GM12874 (cell line): ENCODE results near the gene DNAI1.

Experiments
- TF ChIP-seq, protein P1 (sequence below): IDR thresholded peaks from 2 replicates; pipeline ENCODE4 v1.5.1; 2011; ENCODE audit warnings: low read depth, mild to moderate bottlenecking, control low read depth, low read length, moderate library complexity; ENCODE audit not compliant: insufficient read depth

Gene DNAI1

DNA sequence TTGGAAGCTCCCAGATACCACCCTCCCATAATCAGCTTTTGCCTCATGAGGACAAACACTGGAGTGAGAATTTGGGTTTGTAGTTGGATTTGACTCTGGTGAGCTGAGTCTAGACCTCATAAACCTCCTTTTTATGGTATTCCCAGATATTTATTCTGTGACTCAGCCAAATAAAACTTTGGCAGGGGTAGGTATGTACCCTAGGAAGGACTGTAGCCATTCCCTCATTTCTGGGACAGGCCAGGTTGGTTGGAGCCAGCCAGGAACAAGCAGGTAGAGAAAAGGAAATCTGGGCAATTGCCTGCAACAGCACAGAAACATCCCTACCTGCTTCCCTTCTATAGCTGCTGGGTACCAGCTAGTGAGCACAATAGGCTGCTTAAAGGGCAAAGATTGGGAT is 44.8 kb downstream of the DNAI1 start:
- TF ChIP-seq, protein P1, sequence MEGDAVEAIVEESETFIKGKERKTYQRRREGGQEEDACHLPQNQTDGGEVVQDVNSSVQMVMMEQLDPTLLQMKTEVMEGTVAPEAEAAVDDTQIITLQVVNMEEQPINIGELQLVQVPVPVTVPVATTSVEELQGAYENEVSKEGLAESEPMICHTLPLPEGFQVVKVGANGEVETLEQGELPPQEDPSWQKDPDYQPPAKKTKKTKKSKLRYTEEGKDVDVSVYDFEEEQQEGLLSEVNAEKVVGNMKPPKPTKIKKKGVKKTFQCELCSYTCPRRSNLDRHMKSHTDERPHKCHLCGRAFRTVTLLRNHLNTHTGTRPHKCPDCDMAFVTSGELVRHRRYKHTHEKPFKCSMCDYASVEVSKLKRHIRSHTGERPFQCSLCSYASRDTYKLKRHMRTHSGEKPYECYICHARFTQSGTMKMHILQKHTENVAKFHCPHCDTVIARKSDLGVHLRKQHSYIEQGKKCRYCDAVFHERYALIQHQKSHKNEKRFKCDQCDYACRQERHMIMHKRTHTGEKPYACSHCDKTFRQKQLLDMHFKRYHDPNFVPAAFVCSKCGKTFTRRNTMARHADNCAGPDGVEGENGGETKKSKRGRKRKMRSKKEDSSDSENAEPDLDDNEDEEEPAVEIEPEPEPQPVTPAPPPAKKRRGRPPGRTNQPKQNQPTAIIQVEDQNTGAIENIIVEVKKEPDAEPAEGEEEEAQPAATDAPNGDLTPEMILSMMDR, result no peak

DNA sequence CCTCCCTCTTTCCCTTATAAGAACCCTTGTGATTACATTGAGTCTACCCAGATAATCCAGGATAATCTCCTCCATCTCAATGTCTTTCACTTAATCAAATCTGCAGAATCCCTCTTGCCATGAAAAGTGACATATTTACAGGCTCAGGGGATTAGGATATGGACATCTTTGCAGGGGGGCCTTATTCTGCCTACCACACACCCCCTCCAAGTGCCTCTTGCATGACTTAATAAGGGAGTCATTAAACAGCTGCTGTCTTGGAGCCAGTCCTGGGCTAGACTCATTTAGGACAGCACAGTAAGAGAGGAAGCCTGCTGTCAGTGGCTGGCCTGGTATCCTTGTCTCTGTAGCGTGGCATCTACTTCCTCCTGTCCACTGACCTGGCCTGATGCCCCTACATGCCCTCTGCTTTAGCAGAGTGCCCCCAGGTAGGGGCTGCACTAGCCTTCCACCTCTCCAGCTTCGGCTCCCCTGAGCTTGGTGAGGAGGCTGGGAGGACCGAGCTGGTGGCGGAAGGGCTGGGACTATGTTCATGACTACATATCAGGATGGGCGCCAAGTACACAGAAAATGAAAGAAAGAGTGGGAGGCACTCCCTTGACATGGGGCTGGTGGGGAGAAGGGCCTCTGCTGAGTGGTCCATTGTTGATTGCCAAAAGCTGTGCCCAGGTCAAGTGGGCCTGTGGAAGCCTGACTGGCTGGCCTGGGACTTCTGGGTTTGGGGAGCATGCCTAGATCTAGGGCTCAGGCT is 46.9 kb downstream of the DNAI1 start:
- TF ChIP-seq, protein P1, result no peak

GRCh38 chr9:34506623-34507022 is 48.0 kb downstream of the DNAI1 start:
- TF ChIP-seq, protein P1, result no peak

GRCh38 chr9:34507556-34507955 is 49.0 kb downstream of the DNAI1 start:
- TF ChIP-seq, protein P1, result no peak

- TF ChIP-seq, protein P1, result no peak
Observed at GRCh38 chr9:34507966-34508365, 49.4 kb downstream of the DNAI1 start.

DNA sequence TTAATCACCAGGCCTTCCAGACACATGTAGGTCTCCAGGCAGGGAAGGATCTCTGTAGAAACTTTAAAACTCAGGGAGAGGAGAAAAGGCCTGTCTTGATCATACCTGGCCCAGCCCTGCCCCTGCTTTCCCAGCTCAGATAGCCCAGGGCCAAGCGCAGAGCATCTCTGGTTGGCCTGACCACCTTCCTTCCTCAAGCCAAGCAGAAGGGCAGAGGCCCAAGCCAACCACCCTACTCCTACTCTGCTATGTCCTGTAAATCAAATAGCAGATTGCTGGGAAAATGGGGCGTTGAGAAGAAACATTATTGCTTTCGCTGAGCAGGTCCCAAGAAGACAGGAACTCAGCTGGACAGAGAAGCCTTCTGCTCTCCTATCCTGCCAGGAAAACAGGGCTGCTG is 49.9 kb downstream of the DNAI1 start:
- TF ChIP-seq, protein P1, result no peak

GRCh38 chr9:34508951-34509350 is 50.3 kb downstream of the DNAI1 start:
- TF ChIP-seq, protein P1, result no peak
